Activated T-helper 1 cell treated with anti-CD3 and anti-CD28 coated beads, Interleukin-2, amount 50 U/mL, for 16 hours (primary cell): Measurements from ENCODE around the gene AMH.
"Not testable (repeated sequence)": the region's sequence is repeated elsewhere in the genome, so short reads cannot be mapped to it uniquely, and the experiment has no call there.

Source experiments
- DNase-seq, 2 donors: peaks; one replicate each; pipeline ENCODE4 v3.0.0-alpha.2; 2020; ENCODE audit warnings: low read depth in 1 of 2, low spot score in 1 of 2

AMH gene

DNA sequence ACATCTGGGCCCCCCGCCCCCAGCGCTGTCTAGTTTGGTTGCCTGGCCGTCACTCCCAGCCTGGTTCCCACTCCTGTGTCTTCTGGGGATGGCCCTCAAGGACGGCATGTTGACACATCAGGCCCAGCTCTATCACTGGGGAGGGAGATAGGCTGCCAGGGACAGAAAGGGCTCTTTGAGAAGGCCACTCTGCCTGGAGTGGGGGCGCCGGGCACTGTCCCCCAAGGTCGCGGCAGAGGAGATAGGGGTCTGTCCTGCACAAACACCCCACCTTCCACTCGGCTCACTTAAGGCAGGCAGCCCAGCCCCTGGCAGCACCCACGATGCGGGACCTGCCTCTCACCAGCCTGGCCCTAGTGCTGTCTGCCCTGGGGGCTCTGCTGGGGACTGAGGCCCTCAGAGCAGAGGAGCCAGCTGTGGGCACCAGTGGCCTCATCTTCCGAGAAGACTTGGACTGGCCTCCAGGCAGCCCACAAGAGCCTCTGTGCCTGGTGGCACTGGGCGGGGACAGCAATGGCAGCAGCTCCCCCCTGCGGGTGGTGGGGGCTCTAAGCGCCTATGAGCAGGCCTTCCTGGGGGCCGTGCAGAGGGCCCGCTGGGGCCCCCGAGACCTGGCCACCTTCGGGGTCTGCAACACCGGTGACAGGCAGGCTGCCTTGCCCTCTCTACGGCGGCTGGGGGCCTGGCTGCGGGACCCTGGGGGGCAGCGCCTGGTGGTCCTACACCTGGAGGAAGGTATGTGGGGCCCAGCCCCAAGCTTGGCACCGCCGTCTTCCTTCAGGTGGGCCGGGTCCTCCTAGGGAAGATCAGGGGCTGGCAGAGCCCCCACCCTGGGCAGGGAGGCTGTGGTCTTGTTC, at the start of gene AMH:
Gene AMH, plus strand, starts transcription at position 314 of the 857 bp plus-strand sequence. Its CDS starts 10 bp downstream, at position 324.
- DNase-seq = no peak

GRCh38 chr19:2199861-2200623, 49.1 kb upstream of the AMH start:
- no peak for DNase-seq

GRCh38 chr19:2200624-2201294, 48.4 kb upstream of the AMH start:
- not testable (repeated sequence) for DNase-seq

DNA sequence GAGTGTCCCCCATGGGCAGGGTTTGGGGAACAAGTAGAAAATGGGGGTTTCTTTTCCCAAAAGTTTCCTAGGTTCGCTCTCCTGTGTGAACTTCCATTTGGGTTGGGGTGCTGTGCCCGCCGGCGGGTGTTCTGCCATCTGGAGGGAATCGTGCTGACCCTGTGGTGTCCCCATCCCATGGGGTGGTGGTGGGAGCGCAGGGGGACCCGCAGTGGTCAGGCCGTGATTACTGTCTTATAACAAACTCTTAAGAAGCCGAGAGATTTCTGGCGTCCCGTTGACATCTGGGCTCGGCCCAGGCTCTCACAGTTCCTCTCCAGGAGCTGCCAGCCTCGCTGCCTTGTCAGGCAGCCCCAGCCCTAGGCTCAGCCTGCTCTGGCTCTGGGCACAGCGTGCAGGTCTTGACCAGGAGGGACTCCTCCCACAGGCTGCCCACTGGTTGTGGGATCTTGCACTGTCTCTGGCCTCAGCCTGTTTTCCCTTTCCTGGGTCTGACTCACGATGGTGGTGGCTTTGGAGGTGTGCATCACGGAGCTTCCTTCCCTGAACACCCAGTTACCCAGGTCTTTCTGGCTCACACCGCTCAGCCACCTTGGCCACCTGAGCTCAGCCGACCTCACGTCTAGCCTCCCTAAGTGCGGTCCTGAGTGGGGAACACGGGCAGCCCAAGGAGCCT, 47.5 kb upstream of the AMH start:
- no peak for DNase-seq

DNA sequence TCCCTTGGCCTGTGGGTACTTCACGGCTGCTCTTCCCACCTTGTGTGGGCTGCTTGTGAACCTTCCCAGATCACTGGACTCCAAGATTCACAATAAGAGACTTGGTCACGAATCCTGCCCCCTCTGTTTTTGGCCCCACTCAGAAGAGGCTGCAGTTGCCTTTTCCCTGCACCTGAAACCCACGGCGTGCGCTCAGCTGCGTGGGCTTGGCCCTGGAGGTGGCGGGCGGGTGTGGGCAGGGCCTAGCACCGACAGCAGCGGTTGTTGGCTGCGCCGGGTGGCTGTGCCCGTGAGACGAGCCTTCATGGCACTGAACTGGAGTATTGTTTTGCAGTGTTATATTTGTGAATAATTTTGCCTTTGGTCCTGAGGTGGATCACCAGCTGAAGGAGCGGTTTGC, 46.8 kb upstream of the AMH start:
- DNase-seq = no peak

DNA sequence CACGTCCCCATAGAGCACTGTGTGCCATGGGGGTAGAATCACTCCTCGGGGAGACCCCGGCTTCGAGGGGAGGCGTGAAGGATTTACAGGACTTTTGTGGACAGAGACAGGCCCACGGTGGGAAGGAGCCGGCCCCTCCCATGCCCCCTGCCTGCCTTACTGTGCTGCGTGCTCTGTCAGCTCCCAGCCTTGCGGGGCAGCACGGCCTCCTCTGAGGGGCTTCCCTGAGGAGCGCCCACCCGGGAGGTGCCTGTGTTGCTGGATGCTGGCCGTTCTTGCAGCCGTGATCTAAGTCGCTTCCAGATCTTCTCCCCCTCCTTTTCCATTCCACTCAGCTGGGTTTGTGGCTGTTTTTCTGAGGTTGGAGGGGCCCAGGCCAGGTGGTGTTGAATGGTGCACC, 42.1 kb upstream of the AMH start:
- DNase-seq = no peak

GRCh38 chr19:2207991-2208860, 40.9 kb upstream of the AMH start:
- no peak for DNase-seq

- DNase-seq = no peak
Observed at GRCh38 chr19:2208975-2209374, 40.1 kb upstream of the AMH start.

- DNase-seq = no peak
Observed at GRCh38 chr19:2209408-2209807, 39.7 kb upstream of the AMH start.

GRCh38 chr19:2210206-2210605, 38.9 kb upstream of the AMH start:
- no peak for DNase-seq

DNA sequence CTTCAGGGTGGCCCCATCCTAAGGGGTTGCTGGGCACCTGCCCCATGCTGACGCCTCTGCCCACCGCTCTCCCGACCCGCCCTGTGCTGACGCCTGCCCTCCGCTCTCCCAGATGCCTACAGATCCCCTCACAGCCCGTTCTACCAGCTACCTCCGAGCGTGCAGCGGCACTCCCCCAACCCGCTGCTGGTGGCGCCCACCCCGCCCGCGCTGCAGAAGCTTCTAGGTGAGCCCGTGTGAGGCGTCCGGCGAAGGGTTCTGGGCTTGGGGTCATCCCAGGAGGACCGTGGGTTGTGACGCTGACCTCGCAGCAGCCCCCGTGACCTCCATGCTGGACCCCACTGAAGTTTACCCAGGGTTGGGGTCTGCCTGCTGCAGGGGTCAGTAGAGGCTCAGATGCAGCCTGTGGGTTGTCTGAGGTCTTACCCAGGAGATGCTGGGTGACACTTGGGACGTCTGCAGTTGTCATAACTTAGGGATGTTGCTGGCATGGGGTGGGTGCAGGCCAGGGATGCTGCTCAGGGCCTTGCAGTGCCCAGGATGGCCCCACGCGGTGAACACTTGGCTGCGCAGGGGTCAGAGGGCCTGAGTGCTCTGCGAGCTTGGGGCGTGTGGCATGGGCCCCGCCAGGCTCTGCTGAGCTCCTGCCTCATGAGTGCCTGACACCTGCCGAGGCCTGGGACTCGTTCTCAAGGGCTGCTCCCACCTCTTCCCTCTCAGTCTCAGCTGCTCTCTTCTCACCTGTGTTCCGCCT, 38.0 kb upstream of the AMH start:
- no peak for DNase-seq

DNA sequence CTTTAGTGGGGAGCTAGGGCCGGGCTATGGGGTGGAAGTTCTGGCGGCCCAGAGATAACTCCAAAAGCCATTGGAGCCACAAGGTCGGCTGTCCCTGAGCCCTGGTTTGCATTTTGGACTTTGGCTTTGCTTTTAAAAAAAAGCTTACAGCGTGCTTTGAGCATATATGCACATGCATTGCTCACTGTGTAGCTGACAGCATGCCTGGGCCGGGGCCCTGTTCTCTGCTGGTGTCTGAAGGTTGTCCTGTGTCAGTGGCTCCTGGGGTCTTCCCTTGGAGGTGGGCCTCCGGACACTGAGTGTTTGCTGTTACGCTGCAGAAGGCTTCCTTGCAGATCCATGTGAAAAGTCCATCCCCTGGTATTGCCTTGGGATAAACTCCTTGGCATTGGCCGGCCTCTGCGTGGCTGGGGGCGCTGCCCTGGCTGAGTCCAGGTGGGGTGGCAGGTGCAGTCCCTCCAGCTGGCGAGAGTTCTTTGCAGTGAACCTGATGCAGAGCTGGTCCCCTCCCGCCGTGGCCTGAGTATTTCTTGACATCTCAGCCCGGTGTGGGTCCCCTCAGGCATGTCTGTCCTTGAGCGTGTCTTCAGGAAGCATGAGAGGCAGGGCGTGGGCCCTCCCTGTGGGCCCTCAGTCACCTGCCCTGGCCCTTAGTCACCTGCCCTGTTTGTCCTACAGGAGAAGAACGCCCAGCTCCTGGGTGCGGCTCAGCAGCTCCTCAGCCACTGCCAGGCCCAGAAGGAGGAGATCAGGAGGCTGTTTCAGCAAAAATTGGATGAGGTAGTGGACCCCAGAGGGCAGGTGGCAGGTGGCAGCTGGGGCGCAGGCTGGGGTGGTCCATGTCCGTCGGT, 36.0 kb upstream of the AMH start:
- no peak for DNase-seq

- DNase-seq = no peak
Observed at GRCh38 chr19:2213799-2214198, 35.3 kb upstream of the AMH start.

- no peak for DNase-seq
Observed at GRCh38 chr19:2214251-2214650, 34.9 kb upstream of the AMH start.

- no peak for DNase-seq
Observed at GRCh38 chr19:2215281-2215751, 33.8 kb upstream of the AMH start.

- no peak for DNase-seq
Observed at GRCh38 chr19:2216361-2217225, 32.5 kb upstream of the AMH start.

- DNase-seq = no peak
Observed at GRCh38 chr19:2217591-2217990, 31.5 kb upstream of the AMH start.

- no peak for DNase-seq
Observed at GRCh38 chr19:2219726-2220125, 29.4 kb upstream of the AMH start.
